ENCODE results near the gene DERL3.

DERL3 gene

GRCh38 chr22:23882370-23882769 is 43.6 kb upstream of the DERL3 start:
- Histone ChIP-seq H3K4me1 (ENCODE audit: insufficient read depth, low read length, poor library complexity, severe bottlenecking) (no peaks in the 10 kb centered on the region), H3K4me2 (ENCODE audit: low read depth, low read length, poor library complexity, severe bottlenecking) (no peak overlapping the region), H3K4me3 (ENCODE audit: low read length, poor library complexity, severe bottlenecking) (no peak overlapping the region), H3K9me3 (ENCODE audit: insufficient read depth, low read depth, low read length) (no peaks in the 10 kb centered on the region), H3F3A (ENCODE audit: low read depth) (no peaks in the 10 kb centered on the region), H3K27me3 (ENCODE audit: insufficient read depth, low read length, poor library complexity, severe bottlenecking) (no peaks in the 10 kb centered on the region), H3K36me3 (ENCODE audit: insufficient read depth, low read length) (no peaks in the 10 kb centered on the region), H3K79me2 (ENCODE audit: insufficient read depth, low read length) (no peaks in the 10 kb centered on the region), H3K9ac (ENCODE audit: low read depth, low read length, poor library complexity, severe bottlenecking) (no peak overlapping the region), H4K20me1 (ENCODE audit: insufficient read depth, low read length, poor library complexity, severe bottlenecking) (no peaks in the 10 kb centered on the region), H2AFZ (ENCODE audit: low read length) (no peak overlapping the region), H3K9me2 (replicated peaks; ENCODE audit: low read depth, low read length) (no peaks in the 10 kb centered on the region)
- no peak for TF ChIP-seq CTCF (conservative IDR thresholded peaks at IDR 0.05; ENCODE audit: low read length)
- no peak for TF ChIP-seq EZH2phosphoT487 (IDR thresholded peaks at IDR 0.05; ENCODE audit: borderline replicate concordance)

- H3K4me1 ChIP-seq (ENCODE audit: insufficient read depth, low read length, poor library complexity, severe bottlenecking) = no peaks in the 10 kb centered on the region
- no peak overlapping the region for H2AFZ ChIP-seq (ENCODE audit: low read length)
- H3K36me3 ChIP-seq (ENCODE audit: insufficient read depth, low read length) = peaks cover 4% of the 10 kb centered on the region; the same call in 1 of the 2 replicates
- H3K27me3 ChIP-seq (ENCODE audit: insufficient read depth, low read length, poor library complexity, severe bottlenecking) = no peaks in the 10 kb centered on the region
- no peak overlapping the region for H3K9ac ChIP-seq (ENCODE audit: low read depth, low read length, poor library complexity, severe bottlenecking)
- TF ChIP-seq CTCF (conservative IDR thresholded peaks at IDR 0.05; ENCODE audit: low read length) = no peak
- no peak for TF ChIP-seq EZH2phosphoT487 (IDR thresholded peaks at IDR 0.05; ENCODE audit: borderline replicate concordance)
- no peaks in the 10 kb centered on the region for H3F3A ChIP-seq (ENCODE audit: low read depth)
- H4K20me1 ChIP-seq (ENCODE audit: insufficient read depth, low read length, poor library complexity, severe bottlenecking) = no peaks in the 10 kb centered on the region
- H3K4me2 ChIP-seq (ENCODE audit: low read depth, low read length, poor library complexity, severe bottlenecking) = no peak overlapping the region
- H3K4me3 ChIP-seq (ENCODE audit: low read length, poor library complexity, severe bottlenecking) = no peak overlapping the region
- H3K9me3 ChIP-seq (ENCODE audit: insufficient read depth, low read depth, low read length) = no peaks in the 10 kb centered on the region
- H3K9me2 ChIP-seq (replicated peaks; ENCODE audit: low read depth, low read length) = no peaks in the 10 kb centered on the region
- H3K79me2 ChIP-seq (ENCODE audit: insufficient read depth, low read length) = no peaks in the 10 kb centered on the region
Measured at GRCh38 chr22:23878219-23878618, 39.4 kb upstream of the DERL3 start.

- TF ChIP-seq EZH2phosphoT487 (IDR thresholded peaks at IDR 0.05; ENCODE audit: borderline replicate concordance) (no peak), CTCF (conservative IDR thresholded peaks at IDR 0.05; ENCODE audit: low read length) (no peak)
- H3K9ac ChIP-seq (ENCODE audit: low read depth, low read length, poor library complexity, severe bottlenecking) = no peak overlapping the region
Measured at GRCh38 chr22:23877566-23877965, 38.8 kb upstream of the DERL3 start.

More at GRCh38 chr22:23877566-23877965, 38.8 kb upstream of the DERL3 start:
- Histone ChIP-seq H3K9me3 (ENCODE audit: insufficient read depth, low read depth, low read length) (no peaks in the 10 kb centered on the region), H3F3A (ENCODE audit: low read depth) (no peaks in the 10 kb centered on the region), H3K4me1 (ENCODE audit: insufficient read depth, low read length, poor library complexity, severe bottlenecking) (no peaks in the 10 kb centered on the region), H3K79me2 (ENCODE audit: insufficient read depth, low read length) (no peaks in the 10 kb centered on the region), H3K36me3 (ENCODE audit: insufficient read depth, low read length) (peaks cover 4% of the 10 kb centered on the region; the same call in 1 of the 2 replicates), H2AFZ (ENCODE audit: low read length) (no peak overlapping the region), H3K27me3 (ENCODE audit: insufficient read depth, low read length, poor library complexity, severe bottlenecking) (no peaks in the 10 kb centered on the region), H3K9me2 (replicated peaks; ENCODE audit: low read depth, low read length) (no peaks in the 10 kb centered on the region), H3K4me3 (ENCODE audit: low read length, poor library complexity, severe bottlenecking) (no peak overlapping the region), H4K20me1 (ENCODE audit: insufficient read depth, low read length, poor library complexity, severe bottlenecking) (no peaks in the 10 kb centered on the region), H3K4me2 (ENCODE audit: low read depth, low read length, poor library complexity, severe bottlenecking) (no peak overlapping the region)
